8988T (cell line): ENCODE measurements around the gene DKK3.

ENCODE experiments used
- DNase-seq: peaks from one replicate; pipeline ENCODE4 v3.0.0; 2011

DKK3 gene

GRCh38 chr11:11966354-11966741, 42.1 kb downstream of the DKK3 start:
- no peak for DNase-seq

GRCh38 chr11:11965656-11966353, 42.6 kb downstream of the DKK3 start:
- no peak for DNase-seq

GRCh38 chr11:11965192-11965591, 43.2 kb downstream of the DKK3 start:
- no peak for DNase-seq

- DNase-seq, result no peak
Observed at GRCh38 chr11:11964774-11965150, 43.7 kb downstream of the DKK3 start.

DNA sequence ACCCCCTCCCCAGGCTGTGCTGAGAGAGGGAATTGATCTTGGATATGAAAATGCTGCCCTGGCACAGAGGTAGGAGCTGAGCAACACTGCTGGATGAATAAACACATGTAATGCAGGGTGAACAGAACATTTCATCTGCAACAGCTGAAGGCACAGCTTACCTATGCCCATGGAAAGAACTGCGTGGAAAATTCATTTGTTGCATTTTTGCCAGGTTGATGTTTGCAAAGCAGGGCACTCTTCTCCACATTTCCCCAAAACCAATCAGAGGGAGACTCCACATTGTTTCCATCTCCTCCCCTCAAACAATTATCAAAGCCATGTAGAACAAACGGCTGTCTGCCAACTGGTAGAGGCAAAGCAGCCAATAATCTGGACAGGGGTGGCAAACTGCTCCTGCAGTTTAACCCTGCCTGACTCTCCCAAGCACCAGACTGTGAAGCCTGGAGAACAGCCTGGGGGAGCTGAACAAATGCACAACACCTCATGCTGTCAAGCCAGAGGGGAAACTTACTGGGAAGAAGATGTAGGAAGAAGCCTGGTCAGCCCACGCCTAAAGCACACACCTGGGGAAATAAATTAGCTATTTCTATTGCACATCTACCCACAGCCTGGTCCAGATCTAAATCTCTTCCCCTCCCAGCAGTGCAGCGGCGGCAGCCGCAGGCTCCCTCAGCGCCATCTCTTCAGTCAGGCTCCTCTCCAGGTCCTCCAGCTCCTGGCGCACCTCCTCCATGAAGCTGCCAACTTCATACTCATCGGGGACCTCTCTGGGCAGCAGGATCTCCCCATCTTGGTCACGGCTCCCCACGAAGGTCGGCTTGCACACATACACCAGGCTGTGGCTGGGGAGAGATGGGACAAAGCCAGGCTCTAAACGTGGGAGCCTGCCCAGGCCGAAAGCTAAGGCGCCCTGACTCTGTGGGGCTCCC, 44.3 kb downstream of the DKK3 start:
- no peak for DNase-seq

DNA sequence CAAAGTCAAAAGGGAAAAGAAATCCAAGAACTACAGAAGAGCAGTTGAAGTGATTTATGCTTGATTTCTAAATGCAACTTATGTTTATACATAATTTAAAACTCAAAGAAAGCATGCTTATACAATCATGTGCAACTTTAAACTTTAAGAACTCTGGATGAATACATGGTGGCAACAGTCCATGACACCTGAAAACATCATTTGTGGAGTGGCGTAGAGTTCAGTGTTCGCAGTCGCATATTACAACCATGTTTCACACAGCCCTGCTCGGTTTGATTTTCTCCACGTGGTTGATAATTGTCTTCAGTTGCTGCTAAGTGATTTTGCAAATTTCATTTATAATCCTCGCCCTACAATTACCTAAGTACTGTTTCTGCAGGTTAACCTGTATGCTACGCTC, 45.4 kb downstream of the DKK3 start:
- DNase-seq, result no peak

DNA sequence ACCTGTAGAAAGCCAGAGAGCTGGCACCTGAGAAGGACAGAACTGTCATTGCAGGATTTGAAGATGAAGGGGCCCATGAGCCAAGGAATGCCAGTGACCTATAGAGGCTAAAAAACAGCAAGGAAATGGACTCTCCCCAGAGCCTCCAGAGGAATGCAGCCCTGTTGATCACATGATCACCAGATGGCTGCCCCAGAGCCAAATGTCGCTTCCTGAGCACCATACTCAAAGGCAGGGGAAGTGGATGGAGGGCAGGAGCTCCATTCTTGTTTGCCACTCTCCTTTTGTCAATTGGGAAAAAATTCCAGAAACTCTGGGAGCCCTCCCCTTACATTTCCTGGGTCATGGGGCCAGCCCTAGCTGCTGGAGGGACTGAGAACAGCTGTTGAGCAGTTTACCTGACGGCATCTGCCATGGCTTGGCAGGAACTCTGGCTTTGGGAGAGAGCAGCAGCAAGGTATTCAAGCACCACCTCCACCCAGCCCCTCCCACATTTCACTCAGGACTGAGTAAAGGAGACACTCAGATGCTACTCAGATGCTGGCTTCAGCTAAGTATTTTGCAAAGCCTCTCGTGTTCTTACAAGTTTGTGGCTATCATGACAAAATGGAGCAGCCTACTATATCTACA, 46.9 kb downstream of the DKK3 start:
- DNase-seq, result no peak

- no peak for DNase-seq
Observed at GRCh38 chr11:11960687-11961086, 47.7 kb downstream of the DKK3 start.

- no peak for DNase-seq
Observed at GRCh38 chr11:11959601-11960000, 48.8 kb downstream of the DKK3 start.

DNA sequence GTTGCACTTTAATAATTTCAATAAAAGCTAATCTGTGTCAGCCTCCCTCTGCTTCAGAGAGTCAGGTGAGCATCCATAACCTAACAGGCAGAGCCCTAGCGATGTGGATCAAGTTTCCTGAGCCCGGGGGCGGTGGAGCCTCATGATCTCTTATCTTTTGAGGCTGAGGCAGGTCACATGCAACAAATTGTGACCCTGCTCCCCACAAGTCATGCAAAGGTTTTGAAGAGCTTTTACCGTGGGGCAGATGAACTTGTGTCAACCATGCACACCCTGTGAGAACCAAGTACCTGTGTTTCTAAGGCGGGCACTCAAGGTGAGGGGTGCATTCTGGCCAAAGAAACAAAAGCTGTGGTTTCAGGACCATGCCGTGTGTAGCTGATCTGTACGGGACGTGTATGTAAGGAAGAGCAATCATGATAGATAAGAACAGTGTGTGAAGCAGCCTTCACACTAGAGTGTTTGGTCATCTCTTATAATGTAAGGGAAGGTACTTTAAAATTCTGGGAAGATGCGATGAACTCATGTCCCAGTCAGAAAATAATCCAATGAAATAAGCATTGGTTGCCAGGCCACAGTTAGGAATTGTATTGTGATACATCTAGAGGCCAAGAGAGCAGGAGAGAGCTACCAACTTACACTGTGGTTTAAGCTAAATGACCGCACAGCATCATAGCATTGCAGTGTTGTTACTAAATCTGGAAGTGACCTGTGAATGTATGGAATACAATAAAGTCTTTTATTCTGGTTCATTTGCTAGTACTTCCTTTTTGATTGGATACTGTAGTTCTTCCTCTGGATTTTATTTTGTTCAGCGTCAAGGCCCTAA, 49.8 kb downstream of the DKK3 start:
- DNase-seq, result no peak

- DNase-seq, result no peak
Observed at GRCh38 chr11:11956006-11956405, 52.4 kb downstream of the DKK3 start.

DNA sequence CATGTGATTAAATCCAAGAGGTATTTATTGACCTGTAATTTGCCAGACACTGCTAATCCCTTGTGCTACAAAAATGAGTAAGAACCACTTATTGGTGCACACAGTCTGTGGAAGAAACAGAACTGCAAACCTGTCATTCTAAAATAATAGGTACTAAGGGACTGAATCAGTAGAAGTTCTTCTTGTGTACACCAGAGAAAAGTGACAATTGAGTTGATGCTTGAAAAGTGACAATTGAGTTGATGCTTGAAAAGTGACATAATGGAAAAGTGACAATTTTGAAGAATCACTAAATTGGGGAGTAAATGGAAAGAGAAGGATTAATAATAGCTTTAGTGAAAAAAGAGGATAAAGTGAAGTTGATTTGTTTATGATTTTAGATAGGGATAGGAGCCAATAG, 56.4 kb downstream of the DKK3 start:
- DNase-seq, result no peak

DNA sequence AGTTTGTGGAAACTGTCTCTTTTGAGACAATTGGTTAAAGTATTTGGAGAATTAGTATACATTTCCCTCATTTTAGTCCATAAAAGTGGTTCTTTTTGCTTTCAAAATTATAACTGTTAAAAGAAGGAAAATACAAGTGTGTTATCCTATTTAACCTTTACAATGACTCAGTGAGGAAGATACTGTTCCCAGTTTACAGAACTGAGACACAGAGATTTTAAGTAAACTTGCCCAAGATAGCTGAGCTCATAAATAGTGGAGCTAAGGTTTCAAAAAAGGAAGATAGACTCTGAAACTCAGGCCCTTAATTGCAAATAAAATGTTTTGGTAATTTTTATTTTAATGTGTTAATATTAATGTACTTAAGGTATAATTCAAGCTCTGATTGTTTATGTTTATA, 58.9 kb downstream of the DKK3 start:
- DNase-seq, result no peak

DNA sequence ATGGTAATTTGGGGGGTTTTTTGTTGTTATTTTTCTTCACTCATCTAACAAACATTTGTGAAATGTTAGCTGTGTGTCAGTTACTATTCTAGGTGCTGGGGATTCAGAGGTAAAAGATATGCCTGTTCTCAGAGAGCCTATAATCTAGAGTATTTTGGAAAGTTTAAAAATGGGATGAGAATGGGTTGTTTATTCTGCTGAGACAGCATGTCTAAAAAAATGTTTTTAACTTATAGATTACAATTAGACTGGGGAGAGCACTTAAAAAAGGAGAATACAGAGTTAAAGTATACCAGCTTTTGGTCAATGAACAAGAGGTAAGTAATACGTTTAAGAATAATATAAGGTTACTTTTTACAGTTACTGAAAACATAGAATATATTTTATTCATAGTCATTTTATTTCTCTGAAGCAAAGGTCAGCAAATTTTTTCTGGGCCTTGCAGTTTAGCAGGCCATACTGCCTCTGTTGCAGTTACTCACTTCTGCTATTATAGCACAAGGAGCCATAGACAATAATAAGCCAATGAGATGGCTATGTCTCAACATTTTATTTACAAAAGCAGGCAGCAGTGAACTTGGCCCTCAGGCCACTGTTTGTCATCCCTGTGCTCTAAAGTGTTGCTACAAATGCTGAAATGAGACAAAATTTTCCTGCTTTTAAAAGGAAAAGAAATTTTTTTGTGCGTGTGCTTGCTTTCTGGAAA, 60.0 kb downstream of the DKK3 start:
- DNase-seq, result no peak

GRCh38 chr11:11947825-11948224, 60.6 kb downstream of the DKK3 start:
- DNase-seq, result no peak

DNA sequence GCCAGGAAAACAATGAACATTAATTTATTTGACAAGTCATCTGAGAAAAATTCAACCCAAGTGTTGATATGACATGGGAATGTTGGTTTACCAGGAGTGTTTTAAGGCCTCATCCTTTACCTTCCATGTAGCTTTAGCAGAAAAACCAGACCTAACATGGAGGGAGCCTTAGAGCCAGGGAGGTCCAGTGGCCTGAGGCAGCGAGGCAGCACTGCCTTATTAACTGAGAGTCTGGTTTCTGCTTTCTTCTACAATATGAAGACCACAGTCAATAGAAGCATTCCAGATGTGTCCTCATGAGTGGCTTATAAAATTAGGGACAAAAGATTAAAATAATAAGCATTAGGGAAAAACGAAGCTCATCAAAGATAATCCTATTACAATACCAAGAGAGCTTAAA, 61.5 kb downstream of the DKK3 start:
- DNase-seq, result no peak

- DNase-seq, result no peak
Observed at GRCh38 chr11:11946180-11946579, 62.2 kb downstream of the DKK3 start.

GRCh38 chr11:11944444-11944843, 64.0 kb downstream of the DKK3 start:
- no peak for DNase-seq

DNA sequence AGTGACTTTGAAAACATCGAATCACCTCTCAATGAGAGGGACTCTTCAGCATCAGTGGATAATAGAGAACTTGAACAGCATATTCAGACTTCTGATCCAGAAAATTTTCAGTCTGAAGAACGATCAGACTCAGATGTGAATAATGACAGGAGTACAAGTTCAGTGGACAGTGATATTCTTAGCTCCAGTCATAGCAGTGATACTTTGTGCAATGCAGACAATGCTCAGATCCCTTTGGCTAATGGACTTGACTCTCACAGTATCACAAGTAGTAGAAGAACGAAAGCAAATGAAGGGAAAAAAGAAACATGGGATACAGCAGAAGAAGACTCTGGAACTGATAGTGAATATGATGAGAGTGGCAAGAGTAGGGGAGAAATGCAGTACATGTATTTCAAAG, 65.8 kb downstream of the DKK3 start:
- no peak for DNase-seq

DNA sequence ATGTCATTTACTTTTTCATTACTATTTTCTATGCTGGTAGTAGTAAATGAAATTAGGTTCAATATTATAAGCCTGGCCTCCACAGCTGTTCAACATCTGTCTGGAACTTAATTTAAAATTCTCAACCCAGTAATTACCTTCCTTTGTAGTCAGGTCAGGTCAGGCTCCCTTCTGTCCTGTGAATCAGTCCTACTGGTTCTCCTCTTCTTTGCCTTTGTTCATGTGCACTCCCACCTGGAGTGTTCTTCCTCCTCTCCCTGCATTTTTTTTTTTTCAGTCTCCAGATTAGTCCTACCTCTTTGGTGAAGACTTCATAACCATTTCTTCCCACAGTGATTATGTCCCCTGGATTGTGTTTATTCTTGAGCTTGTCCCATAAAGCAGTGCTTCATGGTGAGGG, 67.9 kb downstream of the DKK3 start:
- no peak for DNase-seq

- DNase-seq, result no peak
Observed at GRCh38 chr11:11937957-11938356, 70.5 kb downstream of the DKK3 start.

- DNase-seq, result no peak
Observed at GRCh38 chr11:11937433-11937832, 71.0 kb downstream of the DKK3 start.
